H1 (cell line): ENCODE results near the gene PSMG2. TPM values are rescaled to one million over a fixed set of nuclear protein-coding genes. Genes with fewer than 3 reads are reported as not detected.

Experiments used
- CTCF ChIA-PET: fragments of 300-600 bp; sonication (Branson Sonifier 250); formaldehyde crosslinking; loops from one replicate; lab custom pipeline; 2021; ENCODE audit not compliant: partially characterized antibody; lab: Charles Lee
- POLR2A ChIA-PET: fragments of 300-600 bp; sonication (Branson Sonifier 250); formaldehyde crosslinking; loops from one replicate; lab custom pipeline; 2021; ENCODE audit warnings: inconsistent platforms; ENCODE audit not compliant: partially characterized antibody; lab: Charles Lee
- DNase-seq, 2 experiments: peaks; one replicate each; pipeline versions ENCODE4 v3.0.0 to v3.0.0-alpha.2; 2010 to 2022; ENCODE audit warnings: low spot score in 2 of 2, low read depth in 1 of 2, mixed read lengths in 1 of 2
- FAIRE-seq: peaks from 2 replicates; lab custom pipeline; 2011; peaks lifted over from hg19 to GRCh38; lab: Jason Lieb, UNC
- H2AFZ ChIP-seq: 2 replicates; pipeline ENCODE4 v1.8.1; 2012; ENCODE audit warnings: low read length, inconsistent platforms
- H2AK5ac ChIP-seq: 2 replicates; pipeline ENCODE4 v1.6.1; 2013; ENCODE audit warnings: low read depth, low read length
- H2BK120ac ChIP-seq: replicated peaks from 2 replicates; pipeline ENCODE3; 2013; ENCODE audit warnings: low read depth, low read length, inconsistent platforms
- H2BK12ac ChIP-seq: 2 replicates; pipeline ENCODE4 v1.6.1; 2013; ENCODE audit warnings: low read depth, low read length
- H2BK15ac ChIP-seq: 2 replicates; pipeline ENCODE4 v1.6.1; 2013; ENCODE audit warnings: low read length
- H2BK20ac ChIP-seq: 2 replicates; pipeline ENCODE4 v1.6.1; 2013; ENCODE audit warnings: low read length
- H2BK5ac ChIP-seq: 2 replicates; pipeline ENCODE4 v1.6.1; 2013; ENCODE audit warnings: low read depth, low read length
- H3K14ac ChIP-seq: 2 replicates; pipeline ENCODE4 v1.6.1; 2013; ENCODE audit warnings: inconsistent platforms; ENCODE audit not compliant: insufficient read length
- H3K18ac ChIP-seq: 2 replicates; pipeline ENCODE4 v1.6.1; 2013; ENCODE audit warnings: low read length; ENCODE audit errors: extremely low read depth
- H3K23ac ChIP-seq: 2 replicates; pipeline ENCODE4 v1.6.1; 2013; ENCODE audit warnings: inconsistent platforms; ENCODE audit not compliant: insufficient read length
- H3K23me2 ChIP-seq: 2 replicates; pipeline ENCODE4 v1.6.1; 2013; ENCODE audit warnings: low read depth, low read length
- H3K27ac ChIP-seq: 2 replicates; pipeline ENCODE4 v1.6.1; 2011; ENCODE audit warnings: low read depth, low read length, inconsistent platforms
- H3K27me3 ChIP-seq, 4 experiments: replicated peaks in 1 of 4; 1 replicate in 1 of 4; 2 replicates in 3 of 4; pipeline versions ENCODE4 v1.6.1 to v1.8.1; 2011 to 2013; ENCODE audit warnings: low read length in 3 of 4, mild to moderate bottlenecking in 3 of 4, inconsistent platforms in 2 of 4, mixed read lengths in 2 of 4, moderate library complexity in 1 of 4; ENCODE audit not compliant: control insufficient read depth in 3 of 4, insufficient read depth in 3 of 4; ENCODE audit errors: extremely low read depth in 1 of 4
- H3K36me3 ChIP-seq, 4 experiments: 2 replicates each; pipeline versions ENCODE4 v1.6.1 to v1.8.1; 2011 to 2013; ENCODE audit warnings: mild to moderate bottlenecking in 4 of 4, low read length in 3 of 4, moderate library complexity in 2 of 4, control low read depth in 1 of 4, inconsistent platforms in 1 of 4; ENCODE audit not compliant: insufficient read depth in 4 of 4, control insufficient read depth in 2 of 4
- H3K4ac ChIP-seq: replicated peaks from 2 replicates; pipeline ENCODE3; 2013; ENCODE audit warnings: low read length, low read depth, mixed read lengths, inconsistent platforms; ENCODE audit not compliant: insufficient read length
- H3K4me1 ChIP-seq, 4 experiments: replicated peaks in 1 of 4; 1 replicate in 1 of 4; 2 replicates in 3 of 4; pipeline versions ENCODE4 v1.6.1 to v1.8.1; 2011 to 2013; ENCODE audit warnings: low read length in 3 of 4, inconsistent platforms in 2 of 4, mixed read lengths in 1 of 4; ENCODE audit not compliant: insufficient read depth in 4 of 4, control insufficient read depth in 3 of 4
- H3K4me2 ChIP-seq, 2 experiments: 2 replicates each; pipeline versions ENCODE4 v1.6.1 to v1.8.1; 2011 to 2013; ENCODE audit warnings: low read depth in 2 of 2, low read length in 2 of 2, control low read depth in 1 of 2, inconsistent platforms in 1 of 2, mild to moderate bottlenecking in 1 of 2; ENCODE audit not compliant: insufficient read depth in 1 of 2
- H3K4me3 ChIP-seq, 4 experiments: fragments of 200-600, 300-600 bp in 1 of 4; sonication (generic), shearing (Covaris generic), sonication (Bioruptor Twin) in 1 of 4; 2 replicates each; pipeline versions ENCODE4 v1.5.1 to v1.8.1; 2011 to 2016; ENCODE audit warnings: low read length in 4 of 4, low read depth in 3 of 4, control low read depth in 2 of 4, inconsistent platforms in 2 of 4, mild to moderate bottlenecking in 2 of 4, mixed read lengths in 1 of 4, moderate library complexity in 1 of 4; ENCODE audit not compliant: insufficient read depth in 2 of 4; ENCODE audit errors: extremely low read depth in 1 of 4
- H3K56ac ChIP-seq: replicated peaks from 2 replicates; pipeline ENCODE3; 2013; ENCODE audit warnings: low read depth, mild to moderate bottlenecking, mixed read lengths, low read length, inconsistent platforms; ENCODE audit not compliant: insufficient read length
- H3K79me1 ChIP-seq: 2 replicates; pipeline ENCODE4 v1.6.1; 2013; ENCODE audit warnings: low read depth, low read length, control low read depth
- H3K79me2 ChIP-seq, 2 experiments: 2 replicates each; pipeline versions ENCODE4 v1.6.1 to v1.8.1; 2012 to 2013; ENCODE audit warnings: low read length in 2 of 2, mild to moderate bottlenecking in 2 of 2, inconsistent platforms in 1 of 2; ENCODE audit not compliant: insufficient read depth in 2 of 2, control insufficient read depth in 1 of 2
- H3K9ac ChIP-seq, 4 experiments: replicated peaks in 1 of 4; 1 replicate in 1 of 4; 2 replicates in 3 of 4; pipeline versions ENCODE4 v1.6.1 to v1.8.1; 2011 to 2013; ENCODE audit warnings: low read depth in 3 of 4, low read length in 3 of 4, control low read depth in 2 of 4, mild to moderate bottlenecking in 2 of 4, moderate library complexity in 2 of 4, inconsistent platforms in 1 of 4; ENCODE audit errors: extremely low read depth in 1 of 4
- H3K9me3 ChIP-seq, 2 experiments: 2 replicates each; pipeline versions ENCODE4 v1.6.1 to v1.8.1; 2012 to 2013; ENCODE audit warnings: mild to moderate bottlenecking in 2 of 2, moderate library complexity in 2 of 2, control low read depth in 1 of 2, inconsistent platforms in 1 of 2, low read depth in 1 of 2, low read length in 1 of 2, mixed read lengths in 1 of 2; ENCODE audit not compliant: insufficient read depth in 2 of 2
- H4K20me1 ChIP-seq, 2 experiments: replicated peaks in 1 of 2; 2 replicates each; pipeline versions ENCODE3 to v1.8.1; 2011 to 2013; ENCODE audit warnings: inconsistent platforms in 2 of 2, low read length in 2 of 2, mild to moderate bottlenecking in 1 of 2; ENCODE audit not compliant: insufficient read depth in 2 of 2, control insufficient read depth in 1 of 2
- H4K5ac ChIP-seq: 2 replicates; pipeline ENCODE4 v1.6.1; 2013; ENCODE audit warnings: low read length, low read depth, mixed read lengths, inconsistent platforms; ENCODE audit not compliant: insufficient read length
- H4K8ac ChIP-seq: 2 replicates; pipeline ENCODE4 v1.8.0; 2013; ENCODE audit warnings: mild to moderate bottlenecking, moderate library complexity, low read length, inconsistent platforms; ENCODE audit not compliant: insufficient read depth; ENCODE audit errors: extremely low read depth
- H4K91ac ChIP-seq: replicated peaks from 2 replicates; pipeline ENCODE3; 2013; ENCODE audit warnings: low read length, mixed read lengths, inconsistent platforms; ENCODE audit not compliant: insufficient read length
- CTBP2 ChIP-seq: IDR thresholded peaks from 2 replicates; pipeline ENCODE4 v1.7.0; 2011; ENCODE audit warnings: borderline replicate concordance, mild to moderate bottlenecking, moderate library complexity, mixed read lengths, low read length; ENCODE audit not compliant: insufficient read depth, insufficient read length
- EP300 ChIP-seq, 2 experiments: IDR thresholded peaks; 1 replicate in 1 of 2; 2 replicates in 1 of 2; pipeline ENCODE4 v1.6.1; 2011 to 2012; ENCODE audit warnings: low read depth in 2 of 2, low read length in 2 of 2, mild to moderate bottlenecking in 2 of 2, borderline replicate concordance in 1 of 2, inconsistent platforms in 1 of 2, moderate library complexity in 1 of 2
- HDAC2 ChIP-seq, 2 experiments: fragments of 300-600 bp in 1 of 2; sonication (generic) in 1 of 2; IDR thresholded peaks; 2 replicates each; pipeline ENCODE4 v1.6.1; 2011 to 2012; ENCODE audit warnings: low read depth in 2 of 2, low read length in 2 of 2, mild to moderate bottlenecking in 2 of 2, moderate library complexity in 2 of 2, borderline replicate concordance in 1 of 2, inconsistent platforms in 1 of 2
- HDAC6 ChIP-seq: IDR thresholded peaks from one replicate; pipeline ENCODE4 v1.7.1; 2012; ENCODE audit warnings: low read depth, mild to moderate bottlenecking, inconsistent platforms, low read length, moderate library complexity
- KDM1A ChIP-seq: fragments of 200-600, 300-600 bp; sonication (generic); IDR thresholded peaks from 2 replicates; pipeline ENCODE4 v1.7.1; 2016; ENCODE audit warnings: mild to moderate bottlenecking, low read length, borderline replicate concordance
- KDM5A ChIP-seq: fragments of 200-600 bp; IDR thresholded peaks from 2 replicates; pipeline ENCODE4 v1.7.1; 2012; ENCODE audit warnings: mild to moderate bottlenecking, low read length, inconsistent platforms, mixed read lengths
- TAF1 ChIP-seq: IDR thresholded peaks from 2 replicates; pipeline ENCODE4 v1.6.1; 2011; ENCODE audit warnings: mild to moderate bottlenecking, low read depth, low read length
- TEAD4 ChIP-seq: IDR thresholded peaks from 2 replicates; pipeline ENCODE4 v1.6.1; 2012; ENCODE audit warnings: low read depth, low read length, inconsistent platforms, mixed read lengths
- WGBS, 2 experiments: shearing (Covaris generic) in 1 of 2; methylation state at CpG; one replicate each; pipeline versions ENCODE4 v1.1.6 to v1.1.7; 2013 to 2015; ENCODE audit warnings: low lambda C conversion rate in 2 of 2, mixed read lengths in 2 of 2, inconsistent platforms in 1 of 2, low coverage in 1 of 2, missing lambda C conversion rate in 1 of 2; ENCODE audit not compliant: insufficient replicate concordance in 2 of 2, insufficient coverage in 1 of 2, insufficient read length in 1 of 2; ENCODE audit errors: extremely low coverage in 1 of 2, missing lambda C conversion rate in 1 of 2; 5-methylcytosine and 5-hydroxymethylcytosine counted together
- polyA plus RNA-seq, 7 experiments: library from polyadenylated mRNA; depleted of rRNA in 3 of 7; stranded (reverse) in 5 of 7; unstranded in 2 of 7; fragments of >200 nt in 5 of 7; fragments of 200-250 nt in 2 of 7; gene quantifications; 1 replicate in 5 of 7; 2 replicates in 1 of 7; 4 replicates in 1 of 7; pipeline versions ENCODE4 v1.2.1 to v1.2.3, GENCODE V29; 2011 to 2013; ENCODE audit warnings: missing spikeins in 2 of 7, mixed read lengths in 2 of 7
- total RNA-seq: library from RNA; stranded (reverse); fragmentation: NEBNext Ultra II Directional; extraction: Animal tissue kit (Norgen Biotek cat#: 25700); gene quantifications from 2 replicates; pipeline ENCODE4 v1.2.1, GENCODE V29; 2021
- TF ChIP-seq, protein P1 (sequence below): IDR thresholded peaks from 2 replicates; pipeline ENCODE4 v1.6.1; 2011; ENCODE audit warnings: low read length, improper control_type of control experiment

PSMG2 gene
- total and polyA plus RNA-seq, 2 of the 8 experiments (the other 6 are each of a cell fraction or from before 2014, with no cell fraction given), result 52.9 to 79.3 TPM

DNA sequence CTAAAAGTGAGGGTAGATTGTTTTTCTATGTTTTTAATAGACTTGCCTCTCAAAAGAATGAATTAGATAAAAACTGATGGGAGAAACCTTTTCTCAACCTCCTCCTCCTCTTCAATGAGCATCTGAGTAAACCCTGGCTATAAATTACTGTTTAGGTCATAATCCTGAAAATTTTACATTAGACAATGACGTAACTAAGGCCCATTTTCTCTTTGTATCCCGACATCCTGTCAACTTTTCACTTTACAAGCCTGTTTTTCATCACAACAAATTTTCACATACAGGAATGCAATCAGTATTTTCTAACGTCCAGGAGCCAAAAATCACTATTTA, 46.3 kb upstream of the PSMG2 start:
- Histone ChIP-seq H3K4me3 (peak overlapping the region; percentile 61 to 90 (median 74); a peak in 7 of 8 replicates), H3K9me3 (no peaks in the 10 kb centered on the region), H4K91ac (no peak overlapping the region), H2BK5ac (no peak overlapping the region), H3K23me2 (no peaks in the 10 kb centered on the region; the same call in 1 of the 2 replicates), H3K36me3 (no peaks in the 10 kb centered on the region), H2BK20ac (no peak overlapping the region), H2BK120ac (no peak overlapping the region), H3K14ac (no peak overlapping the region), H3K56ac (no peak overlapping the region), H2AK5ac (no peak overlapping the region), H2BK12ac (no peak overlapping the region), H3K79me1 (no peaks in the 10 kb centered on the region), H3K4me1 (peaks cover 0 to 5% (median 2%) of the 10 kb centered on the region in 4 experiments; a peak in 3 of 7 replicates), H4K5ac (no peak overlapping the region), H3K23ac (no peak overlapping the region)
- no peak for DNase-seq
- CTCF ChIA-PET, result no interaction called here
- TF ChIP-seq EP300 (IDR thresholded peaks at IDR 0.05; ENCODE audit: borderline replicate concordance in 1 of 2, low read depth in 2 of 2, low read length in 2 of 2) (no peak), TEAD4 (no peak), TAF1 (no peak), KDM5A (no peak), CTBP2 (no peak), HDAC2 (IDR thresholded peaks at IDR 0.05; ENCODE audit: borderline replicate concordance in 1 of 2, low read depth in 2 of 2, low read length in 2 of 2) (no peak), HDAC6 (no peak), KDM1A (no peak)
- TF ChIP-seq, protein P1, sequence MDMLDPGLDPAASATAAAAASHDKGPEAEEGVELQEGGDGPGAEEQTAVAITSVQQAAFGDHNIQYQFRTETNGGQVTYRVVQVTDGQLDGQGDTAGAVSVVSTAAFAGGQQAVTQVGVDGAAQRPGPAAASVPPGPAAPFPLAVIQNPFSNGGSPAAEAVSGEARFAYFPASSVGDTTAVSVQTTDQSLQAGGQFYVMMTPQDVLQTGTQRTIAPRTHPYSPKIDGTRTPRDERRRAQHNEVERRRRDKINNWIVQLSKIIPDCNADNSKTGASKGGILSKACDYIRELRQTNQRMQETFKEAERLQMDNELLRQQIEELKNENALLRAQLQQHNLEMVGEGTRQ, result no peak
- TF ChIP-seq, all 59 proteins: peak for 0
- Histone ChIP-seq H4K8ac (no peak overlapping the region), H3K27me3 (peaks cover 0 to 12% (median 5%) of the 10 kb centered on the region in 4 experiments; a peak in 5 of 7 replicates), H2BK15ac (no peak overlapping the region), H3K27ac (no peak overlapping the region), H4K20me1 (peaks cover 0 to 1% of the 10 kb centered on the region in 2 experiments), H3K18ac (no peak overlapping the region), H3K4me2 (peak overlapping the region; percentile 70 to 88), H3K4ac (no peak overlapping the region), H3K79me2 (peaks cover 0 to 34% of the 10 kb centered on the region in 2 experiments; a peak in 2 of 4 replicates), H2AFZ (no peak overlapping the region), H3K9ac (no peak overlapping the region)
- 31% methylated on average over 3 of the region's 3 CpGs; no CpG with 5 or more reads in 1 of the 2 experiments for WGBS, 2 experiments
- FAIRE-seq, result no peak
- POLR2A ChIA-PET, result no interaction called here
